K562 (cell line): ENCODE results near the gene BHLHE40. TPM values are rescaled to one million over a fixed set of nuclear protein-coding genes. Genes with fewer than 3 reads are reported as not detected.

Experiments used
- ATF4 ChIP-seq: fragments of 450-650 bp; formaldehyde crosslinking; IDR thresholded peaks from 2 replicates; pipeline ENCODE4 v1.4.0; 2022; ENCODE audit warnings: mild to moderate bottlenecking, moderate library complexity
- FOXA3 ChIP-seq, 2 experiments: fragments of 450-650 bp in 1 of 2; sonication (generic) in 1 of 2; formaldehyde crosslinking; IDR thresholded peaks in 1 of 2; conservative IDR thresholded peaks in 1 of 2; 2 replicates each; pipeline versions ENCODE4 v1.4.0 to v1.8.0; 2020 to 2022; ENCODE audit warnings: mild to moderate bottlenecking in 2 of 2, missing genetic modification reagents in 1 of 2
- FOXP1 ChIP-seq: sonication (generic); formaldehyde crosslinking; IDR thresholded peaks from 2 replicates; pipeline ENCODE4 v1.8.0; 2022; ENCODE audit warnings: mild to moderate bottlenecking, missing genetic modification reagents
- GABPA ChIP-seq: fragments of 200-800 bp; sonication (Bioruptor generic); conservative IDR thresholded peaks from 2 replicates; pipeline ENCODE4 v1.6.1; 2016; ENCODE audit warnings: low read depth, missing genetic modification characterization, missing compliant biosample characterization
- HDAC3 ChIP-seq: fragments of 450-650 bp; IDR thresholded peaks from 2 replicates; pipeline ENCODE4 v1.6.1; 2018; ENCODE audit warnings: borderline replicate concordance, mild to moderate bottlenecking, moderate library complexity; ENCODE audit not compliant: partially characterized antibody
- JUN ChIP-seq, 2 experiments: sonication (generic) in 1 of 2; formaldehyde crosslinking in 1 of 2; IDR thresholded peaks; 2 replicates each; pipeline versions ENCODE4 v1.6.1 to v1.8.0; 2012 to 2022; ENCODE audit warnings: borderline replicate concordance in 2 of 2, mild to moderate bottlenecking in 2 of 2, improper control_type of control experiment in 1 of 2, low read depth in 1 of 2, low read length in 1 of 2, missing genetic modification reagents in 1 of 2
- MCM5 ChIP-seq: fragments of 450-650 bp; IDR thresholded peaks from 2 replicates; pipeline ENCODE4 v1.6.1; 2016; ENCODE audit warnings: low read depth
- MTA2 ChIP-seq: fragments of 450-650 bp; IDR thresholded peaks from 2 replicates; pipeline ENCODE4 v1.6.1; 2016; ENCODE audit warnings: low read depth
- MXD1 ChIP-seq: fragments of 250-450 bp; sonication (Bioruptor Pico); IDR thresholded peaks from 2 replicates; pipeline ENCODE4 v1.8.0; 2021; ENCODE audit warnings: borderline replicate concordance, mild to moderate bottlenecking, moderate library complexity; ENCODE audit not compliant: poor library complexity, severe bottlenecking
- NFYB ChIP-seq: IDR thresholded peaks from 2 replicates; pipeline ENCODE4 v1.6.1; 2011; ENCODE audit warnings: mild to moderate bottlenecking, moderate library complexity; ENCODE audit not compliant: insufficient read length; ENCODE audit errors: extremely low read depth
- SRF ChIP-seq, 2 experiments: fragments of 250-450, 450-650 bp in 1 of 2; sonication (Bioruptor Pico) in 1 of 2; sonication (generic) in 1 of 2; formaldehyde crosslinking; IDR thresholded peaks; 2 replicates each; pipeline versions ENCODE4 v1.5.0 to v1.5.1; 2020 to 2022; ENCODE audit warnings: mild to moderate bottlenecking in 1 of 2, missing genetic modification reagents in 1 of 2
- TEAD1 ChIP-seq, 2 experiments: fragments of 450-650 bp in 1 of 2; sonication (generic) in 1 of 2; formaldehyde crosslinking; IDR thresholded peaks; 2 replicates each; pipeline versions ENCODE4 v1.4.0 to v1.8.0; 2020 to 2022; ENCODE audit warnings: mild to moderate bottlenecking in 2 of 2, missing genetic modification reagents in 1 of 2
- XRCC3 ChIP-seq: fragments of 450-650 bp; IDR thresholded peaks from 2 replicates; pipeline ENCODE4 v1.6.1; 2017; ENCODE audit warnings: mild to moderate bottlenecking, moderate library complexity
- ZNF134 ChIP-seq: fragments of 250-450 bp; sonication (Bioruptor Pico); conservative IDR thresholded peaks from 2 replicates; pipeline ENCODE4 v1.4.0; 2020
- ZNF347 ChIP-seq: fragments of 450-650 bp; formaldehyde crosslinking; IDR thresholded peaks from 2 replicates; pipeline ENCODE4 v1.4.0; 2020; ENCODE audit warnings: low read depth, mild to moderate bottlenecking, moderate library complexity
- ZNF431 ChIP-seq: sonication (generic); formaldehyde crosslinking; IDR thresholded peaks from 2 replicates; pipeline ENCODE4 v1.8.0; 2022; ENCODE audit warnings: mild to moderate bottlenecking, missing genetic modification reagents
- polyA plus RNA-seq, 8 experiments: library from polyadenylated mRNA; depleted of rRNA in 4 of 8; stranded (reverse) in 5 of 8; unstranded in 3 of 8; fragments of >200 nt; fragmentation: Nextera tagmentation in 2 of 8; fragmentation: Illumina TruSeq in 1 of 8; extraction: Ambion mirVana in 2 of 8; extraction: Trizol in 1 of 8; gene quantifications; 2 replicates each; pipeline versions ENCODE4 v1.2.1 to v1.2.3, GENCODE V29; 2011 to 2014; ENCODE audit warnings: inconsistent platforms in 1 of 8, missing spikeins in 1 of 8
- total RNA-seq, 7 experiments: library from RNA; depleted of rRNA in 6 of 7; stranded (reverse); fragments of >200 nt in 6 of 7; fragmentation: Illumina TruSeq in 2 of 7; extraction: Trizol in 2 of 7; gene quantifications; 2 replicates each; pipeline versions ENCODE4 v1.2.1 to v1.2.3, GENCODE V29; 2011 to 2021; ENCODE audit warnings: low replicate concordance in 1 of 7
- TF ChIP-seq, protein P1 (sequence below): sonication (generic); formaldehyde crosslinking; IDR thresholded peaks from 2 replicates; pipeline ENCODE4 v1.8.0; 2023; ENCODE audit warnings: missing genetic modification reagents, mild to moderate bottlenecking, borderline replicate concordance
- TF ChIP-seq, protein P2 (sequence below): fragments of 250-450 bp; sonication (Bioruptor Pico); IDR thresholded peaks from 2 replicates; pipeline ENCODE4 v1.8.0; 2021; ENCODE audit warnings: moderate library complexity, mild to moderate bottlenecking, inconsistent platforms

The BHLHE40 gene
- total and polyA plus RNA-seq, 9 of the 15 experiments (the other 6 are each of a cell fraction or from before 2014, with no cell fraction given) = 12.0 to 83.9 (median 31.4) TPM

DNA sequence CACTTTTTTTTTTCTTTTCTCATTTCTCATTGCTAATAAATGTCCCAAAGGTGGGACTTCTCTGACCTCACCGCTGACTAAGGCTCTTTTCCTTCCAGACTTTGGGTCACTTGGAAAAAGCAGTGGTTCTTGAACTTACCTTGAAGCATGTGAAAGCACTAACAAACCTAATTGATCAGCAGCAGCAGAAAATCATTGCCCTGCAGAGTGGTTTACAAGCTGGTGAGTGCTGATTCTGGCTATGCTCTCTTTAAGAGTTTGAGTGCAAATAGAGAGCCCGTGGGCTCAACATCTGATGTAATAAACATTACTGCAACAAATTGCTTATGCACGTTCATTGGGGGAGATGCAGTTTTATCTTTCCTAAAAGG, 2.0 kb downstream of the BHLHE40 start (continued):
- TF ChIP-seq GABPA (tag) (no peak), ATF4 (CRISPR knock-in tag) (no peak), XRCC3 (no peak), FOXA3 (CRISPR knock-in tag; conservative IDR thresholded peaks at IDR 0.05 in 1 of 2, IDR thresholded peaks at IDR 0.05 in 1 of 2) (0 out of 4 replicates have a peak, but pooled peaks of 1 of the 2 experiments have one; percentile 45), ZNF347 (CRISPR knock-in tag) (no peak), ZNF431 (CRISPR knock-in tag) (no peak), JUN (IDR thresholded peaks at IDR 0.05; ENCODE audit: borderline replicate concordance, low read depth, low read length) (no peak), JUN (CRISPR knock-in tag; IDR thresholded peaks at IDR 0.05; ENCODE audit: borderline replicate concordance) (0 out of 2 replicates have a peak, but pooled peaks have one; percentile 82), ZNF134 (no peak), NFYB (no peak), FOXP1 (CRISPR knock-in tag) (0 out of 2 replicates have a peak, but pooled peaks have one; percentile 46), SRF (CRISPR knock-in tag; IDR thresholded peaks at IDR 0.05) (no peak), MCM5 (no peak), MXD1 (no peak), HDAC3 (no peak), MTA2 (no peak), TEAD1 (CRISPR knock-in tag; IDR thresholded peaks at IDR 0.05) (peak in 1 of 2 experiments; percentile 80; a peak in 1 of 4 replicates)
- TF ChIP-seq, protein P1, sequence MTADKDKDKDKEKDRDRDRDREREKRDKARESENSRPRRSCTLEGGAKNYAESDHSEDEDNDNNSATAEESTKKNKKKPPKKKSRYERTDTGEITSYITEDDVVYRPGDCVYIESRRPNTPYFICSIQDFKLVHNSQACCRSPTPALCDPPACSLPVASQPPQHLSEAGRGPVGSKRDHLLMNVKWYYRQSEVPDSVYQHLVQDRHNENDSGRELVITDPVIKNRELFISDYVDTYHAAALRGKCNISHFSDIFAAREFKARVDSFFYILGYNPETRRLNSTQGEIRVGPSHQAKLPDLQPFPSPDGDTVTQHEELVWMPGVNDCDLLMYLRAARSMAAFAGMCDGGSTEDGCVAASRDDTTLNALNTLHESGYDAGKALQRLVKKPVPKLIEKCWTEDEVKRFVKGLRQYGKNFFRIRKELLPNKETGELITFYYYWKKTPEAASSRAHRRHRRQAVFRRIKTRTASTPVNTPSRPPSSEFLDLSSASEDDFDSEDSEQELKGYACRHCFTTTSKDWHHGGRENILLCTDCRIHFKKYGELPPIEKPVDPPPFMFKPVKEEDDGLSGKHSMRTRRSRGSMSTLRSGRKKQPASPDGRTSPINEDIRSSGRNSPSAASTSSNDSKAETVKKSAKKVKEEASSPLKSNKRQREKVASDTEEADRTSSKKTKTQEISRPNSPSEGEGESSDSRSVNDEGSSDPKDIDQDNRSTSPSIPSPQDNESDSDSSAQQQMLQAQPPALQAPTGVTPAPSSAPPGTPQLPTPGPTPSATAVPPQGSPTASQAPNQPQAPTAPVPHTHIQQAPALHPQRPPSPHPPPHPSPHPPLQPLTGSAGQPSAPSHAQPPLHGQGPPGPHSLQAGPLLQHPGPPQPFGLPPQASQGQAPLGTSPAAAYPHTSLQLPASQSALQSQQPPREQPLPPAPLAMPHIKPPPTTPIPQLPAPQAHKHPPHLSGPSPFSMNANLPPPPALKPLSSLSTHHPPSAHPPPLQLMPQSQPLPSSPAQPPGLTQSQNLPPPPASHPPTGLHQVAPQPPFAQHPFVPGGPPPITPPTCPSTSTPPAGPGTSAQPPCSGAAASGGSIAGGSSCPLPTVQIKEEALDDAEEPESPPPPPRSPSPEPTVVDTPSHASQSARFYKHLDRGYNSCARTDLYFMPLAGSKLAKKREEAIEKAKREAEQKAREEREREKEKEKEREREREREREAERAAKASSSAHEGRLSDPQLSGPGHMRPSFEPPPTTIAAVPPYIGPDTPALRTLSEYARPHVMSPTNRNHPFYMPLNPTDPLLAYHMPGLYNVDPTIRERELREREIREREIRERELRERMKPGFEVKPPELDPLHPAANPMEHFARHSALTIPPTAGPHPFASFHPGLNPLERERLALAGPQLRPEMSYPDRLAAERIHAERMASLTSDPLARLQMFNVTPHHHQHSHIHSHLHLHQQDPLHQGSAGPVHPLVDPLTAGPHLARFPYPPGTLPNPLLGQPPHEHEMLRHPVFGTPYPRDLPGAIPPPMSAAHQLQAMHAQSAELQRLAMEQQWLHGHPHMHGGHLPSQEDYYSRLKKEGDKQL (CRISPR knock-in tag) = 0 out of 2 replicates have a peak, but pooled peaks have one; percentile 23
- TF ChIP-seq, protein P2, sequence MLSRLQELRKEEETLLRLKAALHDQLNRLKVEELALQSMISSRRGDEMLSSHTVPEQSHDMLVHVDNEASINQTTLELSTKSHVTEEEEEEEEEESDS (CRISPR knock-in tag) = no peak
